BLaER1 treated with 17β-estradiol and CSF1 and Interleukin-3, amounts not matched to agents 10 nM and 100 nM (cell line): Measurements from ENCODE around the gene C13orf46.

ENCODE experiments used
- H3K27ac ChIP-seq, 11 experiments: shearing (Covaris generic); formaldehyde crosslinking; 2 replicates each; pipeline ENCODE4 v1.8.1; 2022
- H3K27me3 ChIP-seq, 11 experiments: shearing (Covaris generic); formaldehyde crosslinking; 2 replicates each; pipeline ENCODE4 v1.8.1; 2022
- H3K36me3 ChIP-seq, 11 experiments: shearing (Covaris generic); formaldehyde crosslinking; 2 replicates each; pipeline ENCODE4 v1.8.1; 2022
- H3K4me1 ChIP-seq, 10 experiments: shearing (Covaris generic); formaldehyde crosslinking; 2 replicates each; pipeline ENCODE4 v1.8.1; 2022
- H3K4me2 ChIP-seq, 11 experiments: shearing (Covaris generic); formaldehyde crosslinking; 2 replicates each; pipeline ENCODE4 v1.8.1; 2022
- H3K4me3 ChIP-seq, 10 experiments: shearing (Covaris generic); formaldehyde crosslinking; 2 replicates each; pipeline ENCODE4 v1.8.1; 2022
- H3K9ac ChIP-seq, 11 experiments: shearing (Covaris generic); formaldehyde crosslinking; 2 replicates each; pipeline ENCODE4 v1.8.1; 2022
- H3K9me3 ChIP-seq, 11 experiments: shearing (Covaris generic); formaldehyde crosslinking; replicated peaks in 1 of 11; 2 replicates each; pipeline ENCODE4 v1.8.1; 2022
- H4K20me1 ChIP-seq, 11 experiments: shearing (Covaris generic); formaldehyde crosslinking; 2 replicates each; pipeline ENCODE4 v1.8.1; 2022
- Cebpa-rat ChIP-seq, 11 experiments: shearing (Covaris generic); IDR thresholded peaks; 2 replicates each; pipeline ENCODE4 v1.8.1; 2022

C13orf46 gene

GRCh38 chr13:113924184-113924901, 49.5 kb downstream of the C13orf46 start:
- Histone ChIP-seq H3K9me3 (peaks cover 17 to 24% (median 21%) of the 10 kb centered on the region in 11 experiments), H3K27me3 (no peaks in the 10 kb centered on the region), H3K4me3 (no peak overlapping the region), H3K36me3 (no peaks in the 10 kb centered on the region), H4K20me1 (peaks cover 0 to 5% (median 0%) of the 10 kb centered on the region in 11 experiments; a peak in 2 of 22 replicates), H3K4me2 (no peak overlapping the region), H3K9ac (no peak overlapping the region), H3K4me1 (no peaks in the 10 kb centered on the region; a peak in 1 of 20 replicates), H3K27ac (no peak overlapping the region)
- no peak for TF ChIP-seq Cebpa-rat (IDR thresholded peaks at IDR 0.05)

DNA sequence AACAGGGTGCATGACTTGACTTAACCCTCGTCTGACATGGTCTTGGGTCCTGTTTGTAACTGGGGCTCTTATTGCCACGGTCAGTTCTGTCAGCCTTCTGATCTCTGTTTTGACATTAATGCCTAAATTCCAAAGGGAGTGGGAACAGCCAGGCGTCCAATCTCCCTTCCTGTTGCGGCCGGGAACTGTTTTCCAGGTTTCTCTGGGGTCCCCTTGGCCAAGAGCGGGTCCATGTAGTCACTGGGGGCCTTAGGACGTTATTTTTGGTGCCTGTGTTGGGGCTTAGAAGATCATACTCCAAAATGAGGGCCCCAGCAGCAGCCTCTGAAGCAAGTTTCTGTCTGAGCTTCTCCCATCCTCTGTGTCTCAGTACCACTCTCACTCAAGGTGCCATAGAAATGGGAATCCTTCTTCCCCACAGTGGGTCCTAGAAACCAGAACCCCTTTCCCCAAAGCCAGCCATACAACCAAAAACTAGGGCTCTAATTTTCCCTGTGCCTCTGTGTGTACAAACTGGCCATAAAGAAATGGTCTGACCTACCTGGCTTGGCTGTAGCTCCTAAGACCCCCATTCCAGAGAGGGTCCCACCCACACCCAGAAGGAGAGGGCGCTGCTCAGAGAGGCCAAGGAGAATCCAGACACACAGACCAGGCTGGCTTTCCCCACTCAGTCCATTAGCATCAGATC, 50.4 kb downstream of the C13orf46 start:
- Histone ChIP-seq H3K4me2 (no peak overlapping the region), H3K9ac (no peak overlapping the region), H4K20me1 (no peaks in the 10 kb centered on the region; a peak in 1 of 22 replicates), H3K9me3 (peaks cover 17 to 24% (median 21%) of the 10 kb centered on the region in 11 experiments), H3K4me3 (no peak overlapping the region), H3K4me1 (no peaks in the 10 kb centered on the region; a peak in 1 of 20 replicates), H3K27ac (no peak overlapping the region), H3K27me3 (no peaks in the 10 kb centered on the region), H3K36me3 (no peaks in the 10 kb centered on the region)
- no peak for TF ChIP-seq Cebpa-rat (IDR thresholded peaks at IDR 0.05)

DNA sequence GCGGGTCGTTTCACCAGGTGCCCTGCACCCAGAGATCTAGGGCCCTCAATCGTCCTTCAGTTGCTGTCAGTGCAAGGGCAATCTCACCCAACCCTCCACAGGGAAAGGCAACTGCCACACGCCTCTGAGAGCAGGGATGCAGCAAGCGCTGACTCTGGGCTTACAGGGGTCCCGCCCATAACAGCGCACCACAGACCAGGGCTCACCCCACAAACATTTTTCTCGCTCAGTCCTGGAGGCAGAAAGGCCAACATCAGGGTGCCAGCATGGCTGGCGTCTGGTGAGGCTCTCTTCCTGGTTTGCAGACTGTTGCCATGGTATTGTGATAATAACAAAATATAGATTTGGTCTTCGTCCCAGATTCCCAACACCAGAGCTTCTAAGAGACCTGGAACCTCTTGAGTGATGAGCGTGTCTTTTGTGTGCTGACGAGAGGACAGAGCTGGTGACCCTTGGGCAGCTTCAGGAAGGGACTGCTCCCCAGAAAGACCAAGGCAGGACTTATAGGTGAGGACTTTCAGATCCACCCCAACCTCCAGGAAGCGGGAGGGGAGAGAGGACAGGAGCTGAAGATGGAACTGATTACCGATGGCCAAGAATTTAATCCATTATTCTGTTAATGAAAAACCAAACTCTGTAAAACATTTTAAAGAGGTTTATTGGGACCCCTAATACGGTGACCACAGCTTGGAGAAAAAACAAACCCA, 51.3 kb downstream of the C13orf46 start:
- Histone ChIP-seq H4K20me1 (no peaks in the 10 kb centered on the region; a peak in 1 of 22 replicates), H3K4me1 (peaks cover 0 to 6% (median 0%) of the 10 kb centered on the region in 10 experiments; a peak in 3 of 20 replicates), H3K9me3 (peaks cover 17 to 24% (median 21%) of the 10 kb centered on the region in 11 experiments), H3K4me2 (no peak overlapping the region; a peak in 1 of 22 replicates), H3K36me3 (no peaks in the 10 kb centered on the region), H3K4me3 (no peak overlapping the region), H3K27me3 (no peaks in the 10 kb centered on the region), H3K27ac (no peak overlapping the region), H3K9ac (no peak overlapping the region)
- no peak for TF ChIP-seq Cebpa-rat (IDR thresholded peaks at IDR 0.05)

DNA sequence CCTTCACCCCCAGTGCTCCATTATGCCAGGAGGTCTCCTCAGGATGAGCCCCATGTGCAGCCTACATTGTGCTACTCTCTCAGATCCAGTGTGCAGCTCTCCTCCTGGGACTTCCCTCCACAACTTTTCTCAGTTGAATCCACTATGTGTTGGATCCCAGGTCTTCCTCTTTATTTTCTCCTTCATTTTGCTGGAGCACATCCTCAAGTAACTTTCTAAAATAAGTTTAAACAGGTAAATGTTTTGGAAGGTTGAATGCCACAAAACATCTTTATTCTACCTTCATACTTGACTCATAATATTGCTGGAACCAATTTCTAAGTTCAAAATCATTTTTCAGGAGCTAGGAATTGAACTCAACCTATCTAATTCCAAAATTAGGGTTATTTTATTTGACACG, 52.1 kb downstream of the C13orf46 start:
- H3K4me2 ChIP-seq = no peak overlapping the region
- H3K27me3 ChIP-seq = no peaks in the 10 kb centered on the region
- H3K9me3 ChIP-seq = peaks cover 17 to 24% (median 21%) of the 10 kb centered on the region in 11 experiments
- no peak for TF ChIP-seq Cebpa-rat (IDR thresholded peaks at IDR 0.05)
- no peaks in the 10 kb centered on the region for H4K20me1 ChIP-seq
- H3K4me3 ChIP-seq = no peak overlapping the region
- H3K27ac ChIP-seq = no peak overlapping the region
- peaks cover 0 to 12% (median 0%) of the 10 kb centered on the region in 10 experiments; a peak in 3 of 20 replicates for H3K4me1 ChIP-seq
- H3K36me3 ChIP-seq = no peaks in the 10 kb centered on the region
- no peak overlapping the region for H3K9ac ChIP-seq

DNA sequence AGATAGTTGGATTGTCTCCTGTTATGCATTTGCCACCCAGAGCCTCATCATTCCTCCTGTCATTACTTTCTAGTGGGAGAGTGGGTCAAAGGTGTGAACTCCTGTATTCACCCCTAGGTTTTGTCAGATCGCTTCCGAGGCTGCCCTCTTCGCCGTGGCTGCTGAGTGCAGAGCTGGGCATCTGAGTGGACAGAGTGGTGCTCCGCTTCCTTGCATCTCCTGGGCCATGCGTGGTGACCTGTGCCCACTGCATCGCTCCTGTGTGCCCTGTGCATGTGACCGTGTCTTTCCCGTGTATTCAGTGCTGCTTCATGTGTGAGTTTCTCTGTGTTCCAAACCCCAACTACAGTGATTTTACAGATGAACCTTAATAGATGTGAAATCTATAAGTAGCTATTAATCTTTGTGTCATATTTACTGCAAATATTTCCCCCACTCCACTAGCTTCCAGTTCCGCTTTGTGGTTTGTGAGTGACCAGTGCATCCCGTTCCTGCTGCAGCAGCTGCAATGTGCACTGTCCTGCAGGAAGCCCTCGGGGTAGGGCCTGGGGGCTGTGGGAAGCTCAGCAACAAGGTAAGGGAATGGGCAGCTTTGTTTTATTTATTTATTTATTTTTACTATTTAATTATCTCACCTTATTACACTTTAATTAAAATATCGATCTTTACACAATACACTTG, 53.1 kb downstream of the C13orf46 start:
- peaks cover 0 to 12% (median 0%) of the 10 kb centered on the region in 10 experiments; a peak in 3 of 20 replicates for H3K4me1 ChIP-seq
- H3K36me3 ChIP-seq = no peaks in the 10 kb centered on the region
- H3K9ac ChIP-seq = no peak overlapping the region
- no peak overlapping the region for H3K27ac ChIP-seq
- H3K27me3 ChIP-seq = no peaks in the 10 kb centered on the region
- H3K9me3 ChIP-seq = peaks cover 17 to 32% (median 23%) of the 10 kb centered on the region in 11 experiments
- TF ChIP-seq Cebpa-rat (IDR thresholded peaks at IDR 0.05) = no peak
- H3K4me3 ChIP-seq = no peak overlapping the region
- H4K20me1 ChIP-seq = no peaks in the 10 kb centered on the region
- no peak overlapping the region for H3K4me2 ChIP-seq

GRCh38 chr13:113919761-113920559, 53.9 kb downstream of the C13orf46 start:
- Histone ChIP-seq H3K27ac (no peak overlapping the region), H3K4me3 (no peak overlapping the region), H3K27me3 (peaks cover 0 to 5% (median 0%) of the 10 kb centered on the region in 11 experiments; a peak in 1 of 22 replicates), H4K20me1 (no peaks in the 10 kb centered on the region), H3K36me3 (no peaks in the 10 kb centered on the region), H3K4me2 (no peak overlapping the region), H3K4me1 (peaks cover 0 to 18% (median 0%) of the 10 kb centered on the region in 10 experiments; a peak in 7 of 20 replicates), H3K9ac (no peak overlapping the region), H3K9me3 (peaks cover 17 to 37% (median 26%) of the 10 kb centered on the region in 11 experiments)
- no peak for TF ChIP-seq Cebpa-rat (IDR thresholded peaks at IDR 0.05)

GRCh38 chr13:113918981-113919701, 54.7 kb downstream of the C13orf46 start:
- Histone ChIP-seq H3K4me3 (no peak overlapping the region), H3K36me3 (no peaks in the 10 kb centered on the region), H3K4me1 (peaks cover 0 to 26% (median 8%) of the 10 kb centered on the region in 10 experiments; a peak in 11 of 20 replicates), H3K4me2 (no peak overlapping the region), H3K9me3 (peaks cover 21 to 46% (median 31%) of the 10 kb centered on the region in 11 experiments), H3K27ac (no peak overlapping the region), H4K20me1 (no peaks in the 10 kb centered on the region), H3K9ac (no peak overlapping the region), H3K27me3 (peaks cover 0 to 12% (median 0%) of the 10 kb centered on the region in 11 experiments; a peak in 5 of 22 replicates)
- no peak for TF ChIP-seq Cebpa-rat (IDR thresholded peaks at IDR 0.05)
